Measurements from ENCODE around the gene ADAMTS13. TPM values are rescaled to one million over a fixed set of nuclear protein-coding genes. Genes with fewer than 3 reads are reported as not detected.

The ADAMTS13 gene
- total RNA-seq, 1 donor from 2014 or later, result 2.0 TPM

DNA sequence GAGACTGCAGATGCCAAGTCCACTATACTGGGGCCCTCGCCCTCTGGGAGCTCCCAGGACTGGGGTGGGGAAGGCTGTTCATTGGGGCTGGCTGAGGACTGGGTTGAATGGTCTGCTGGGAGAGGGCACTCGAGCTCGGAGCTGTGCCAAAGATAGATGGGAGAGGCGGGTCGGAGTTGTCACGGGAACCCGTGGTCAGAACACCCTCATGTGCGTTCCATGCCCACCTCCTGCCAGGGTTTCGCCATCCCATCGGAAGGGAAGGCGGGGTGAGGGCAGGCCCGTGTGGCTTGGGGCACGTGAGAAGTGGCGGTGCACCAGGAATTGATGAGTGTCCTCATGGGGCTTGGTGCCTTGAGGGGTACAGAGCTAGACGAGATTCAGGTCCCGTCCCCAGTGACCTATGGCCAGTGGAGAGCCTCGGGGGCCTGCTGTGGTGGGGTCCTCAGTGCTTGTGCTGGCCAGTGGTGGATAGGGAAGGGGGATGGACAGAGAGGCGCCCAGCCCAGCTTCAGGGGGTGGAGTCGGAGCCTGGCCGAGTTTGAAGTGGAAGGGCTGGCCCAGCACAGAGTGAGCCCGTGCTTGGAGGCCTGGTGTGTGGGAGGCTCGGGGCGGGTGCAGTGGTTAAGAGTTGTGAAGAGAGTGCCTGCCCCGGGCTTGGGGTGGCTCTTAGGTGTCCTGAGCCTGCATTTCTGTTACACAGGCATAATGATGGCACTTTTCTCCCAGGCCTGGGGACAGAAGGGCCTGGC, 41.9 kb downstream of the ADAMTS13 start:
- Histone ChIP-seq H3K4me3 (ENCODE audit: low read depth, low read length) (no peak overlapping the region), H3K27me3 (ENCODE audit: control insufficient read depth, insufficient read depth, low read length) (no peaks in the 10 kb centered on the region), H3K36me3 (ENCODE audit: control insufficient read depth, insufficient read depth, low read length) (peaks cover 1% of the 10 kb centered on the region)
- no peak for DNase-seq (ENCODE audit: low read depth)
- TF ChIP-seq CTCF (IDR thresholded peaks at IDR 0.05; ENCODE audit: insufficient read depth, low read length, poor library complexity, severe bottlenecking), result no peak

GRCh38 chr9:133464638-133465037, 42.5 kb downstream of the ADAMTS13 start:
- H3K4me3 ChIP-seq (ENCODE audit: low read depth, low read length), result no peak overlapping the region
- DNase-seq (ENCODE audit: low read depth), result no peak
- H3K27me3 ChIP-seq (ENCODE audit: control insufficient read depth, insufficient read depth, low read length), result no peaks in the 10 kb centered on the region
- H3K36me3 ChIP-seq (ENCODE audit: control insufficient read depth, insufficient read depth, low read length), result peaks cover 1% of the 10 kb centered on the region
- no peak for TF ChIP-seq CTCF (IDR thresholded peaks at IDR 0.05; ENCODE audit: insufficient read depth, low read length, poor library complexity, severe bottlenecking)

DNA sequence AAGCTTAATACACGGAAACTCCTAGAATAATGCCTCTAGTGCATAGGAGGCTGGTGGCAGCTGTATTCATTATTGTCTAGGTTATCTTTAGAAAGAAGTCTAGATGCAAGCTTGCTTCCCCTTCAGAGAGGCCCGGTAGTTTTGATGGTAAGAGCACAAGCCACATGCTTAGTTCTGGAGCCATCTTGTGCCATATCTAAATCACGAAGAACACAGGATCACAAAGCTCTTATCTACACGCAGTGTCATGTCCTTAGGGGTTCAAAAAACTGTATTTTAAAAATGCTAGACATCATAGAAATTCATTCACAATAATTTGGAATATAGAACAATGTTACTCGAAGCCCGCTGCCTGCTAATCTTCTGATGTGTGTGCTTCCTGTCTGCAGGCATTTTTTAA, 43.8 kb downstream of the ADAMTS13 start:
- Histone ChIP-seq H3K36me3 (ENCODE audit: control insufficient read depth, insufficient read depth, low read length) (peaks cover 1% of the 10 kb centered on the region), H3K27me3 (ENCODE audit: control insufficient read depth, insufficient read depth, low read length) (no peaks in the 10 kb centered on the region), H3K4me3 (ENCODE audit: low read depth, low read length) (no peak overlapping the region)
- no peak for DNase-seq (ENCODE audit: low read depth)
- TF ChIP-seq CTCF (IDR thresholded peaks at IDR 0.05; ENCODE audit: insufficient read depth, low read length, poor library complexity, severe bottlenecking), result no peak

GRCh38 chr9:133467101-133467500, 44.9 kb downstream of the ADAMTS13 start:
- no peaks in the 10 kb centered on the region for H3K27me3 ChIP-seq (ENCODE audit: control insufficient read depth, insufficient read depth, low read length)
- no peak for DNase-seq (ENCODE audit: low read depth)
- H3K4me3 ChIP-seq (ENCODE audit: low read depth, low read length), result no peak overlapping the region
- no peak for TF ChIP-seq CTCF (IDR thresholded peaks at IDR 0.05; ENCODE audit: insufficient read depth, low read length, poor library complexity, severe bottlenecking)
- H3K36me3 ChIP-seq (ENCODE audit: control insufficient read depth, insufficient read depth, low read length), result peaks cover 1% of the 10 kb centered on the region

DNA sequence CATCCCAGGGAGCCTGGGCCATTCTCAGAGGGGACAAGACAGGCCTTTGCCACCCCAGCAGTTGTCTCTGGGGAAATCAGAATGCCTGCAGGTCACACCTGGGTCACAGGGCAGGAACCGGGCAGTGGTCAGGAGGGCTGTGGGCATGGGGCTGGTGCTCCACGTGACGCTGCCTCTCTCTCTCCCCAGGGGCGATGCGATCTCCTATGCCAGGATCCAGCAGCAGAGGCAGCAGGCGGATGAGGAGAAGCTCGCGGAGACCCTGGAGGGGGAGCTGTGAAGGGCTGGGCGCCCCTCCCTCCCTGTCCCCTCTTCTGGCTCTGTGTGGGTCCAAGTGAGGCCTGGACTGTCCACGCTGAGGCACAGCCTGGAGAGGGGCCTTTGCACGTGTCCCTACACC, 46.2 kb downstream of the ADAMTS13 start:
- no peaks in the 10 kb centered on the region for H3K27me3 ChIP-seq (ENCODE audit: control insufficient read depth, insufficient read depth, low read length)
- DNase-seq (ENCODE audit: low read depth), result no peak
- no peak for TF ChIP-seq CTCF (IDR thresholded peaks at IDR 0.05; ENCODE audit: insufficient read depth, low read length, poor library complexity, severe bottlenecking)
- peaks cover 1% of the 10 kb centered on the region for H3K36me3 ChIP-seq (ENCODE audit: control insufficient read depth, insufficient read depth, low read length)
- H3K4me3 ChIP-seq (ENCODE audit: low read depth, low read length), result no peak overlapping the region
